HG03565 (cell line): ENCODE data around the gene CACNA2D3.
"Not testable (repeated sequence)": the region's sequence is repeated elsewhere in the genome, so short reads cannot be mapped to it uniquely, and the experiment has no call there.

Source experiments
- ATAC-seq: cut with Tn5 transposase; IDR thresholded peaks from one replicate; pipeline ENCODE4 v1.9.1; 2021; ENCODE audit warnings: mild to moderate bottlenecking, moderate library complexity; ENCODE audit not compliant: unreplicated experiment

CACNA2D3 gene

GRCh38 chr3:55077726-55078125 is 955.4 kb downstream of the CACNA2D3 start:
- no peak for ATAC-seq

- ATAC-seq, result no peak
Observed at GRCh38 chr3:55078876-55079275, 956.5 kb downstream of the CACNA2D3 start.

GRCh38 chr3:55085231-55085630 is 962.9 kb downstream of the CACNA2D3 start:
- no peak for ATAC-seq

GRCh38 chr3:55089211-55089610 is 966.9 kb downstream of the CACNA2D3 start:
- ATAC-seq, result no peak

GRCh38 chr3:55090291-55090690 is 967.9 kb downstream of the CACNA2D3 start:
- no peak for ATAC-seq

- ATAC-seq, result no peak
Observed at GRCh38 chr3:55090746-55091145, 968.4 kb downstream of the CACNA2D3 start.

- no peak for ATAC-seq
Observed at GRCh38 chr3:55091381-55092225, 969.3 kb downstream of the CACNA2D3 start.

- no peak for ATAC-seq
Observed at GRCh38 chr3:55094676-55095075, 972.3 kb downstream of the CACNA2D3 start.

GRCh38 chr3:55097441-55097840 is 975.1 kb downstream of the CACNA2D3 start:
- ATAC-seq, result no peak

GRCh38 chr3:55105647-55106046 is 983.3 kb downstream of the CACNA2D3 start:
- ATAC-seq, result no peak

- ATAC-seq, result no peak
Observed at GRCh38 chr3:55107187-55107586, 984.8 kb downstream of the CACNA2D3 start.

- ATAC-seq, result not testable (repeated sequence)
Observed at GRCh38 chr3:55111906-55112305, 989.6 kb downstream of the CACNA2D3 start.

- ATAC-seq, result no peak
Observed at GRCh38 chr3:55118451-55118850, 996.1 kb downstream of the CACNA2D3 start.

GRCh38 chr3:55119268-55119667 is 996.9 kb downstream of the CACNA2D3 start:
- no peak for ATAC-seq

GRCh38 chr3:55122312-55122711 is 1000.0 kb downstream of the CACNA2D3 start:
- ATAC-seq, result no peak
